Measurements from ENCODE around the gene PRICKLE3. TPM values are rescaled to one million over a fixed set of nuclear protein-coding genes. Genes with fewer than 3 reads are reported as not detected.
A peak's percentile ranks its signal among the peaks of the same experiment; 100 is the strongest.
"Not testable (repeated sequence)": the region's sequence is repeated elsewhere in the genome, so short reads cannot be mapped to it uniquely, and the experiment has no call there.

PRICKLE3 gene
- total and polyA plus RNA-seq, 2 donors (not counting 1 experiment from before 2014, with no cell fraction given), result 2.7 to 7.4 TPM

DNA sequence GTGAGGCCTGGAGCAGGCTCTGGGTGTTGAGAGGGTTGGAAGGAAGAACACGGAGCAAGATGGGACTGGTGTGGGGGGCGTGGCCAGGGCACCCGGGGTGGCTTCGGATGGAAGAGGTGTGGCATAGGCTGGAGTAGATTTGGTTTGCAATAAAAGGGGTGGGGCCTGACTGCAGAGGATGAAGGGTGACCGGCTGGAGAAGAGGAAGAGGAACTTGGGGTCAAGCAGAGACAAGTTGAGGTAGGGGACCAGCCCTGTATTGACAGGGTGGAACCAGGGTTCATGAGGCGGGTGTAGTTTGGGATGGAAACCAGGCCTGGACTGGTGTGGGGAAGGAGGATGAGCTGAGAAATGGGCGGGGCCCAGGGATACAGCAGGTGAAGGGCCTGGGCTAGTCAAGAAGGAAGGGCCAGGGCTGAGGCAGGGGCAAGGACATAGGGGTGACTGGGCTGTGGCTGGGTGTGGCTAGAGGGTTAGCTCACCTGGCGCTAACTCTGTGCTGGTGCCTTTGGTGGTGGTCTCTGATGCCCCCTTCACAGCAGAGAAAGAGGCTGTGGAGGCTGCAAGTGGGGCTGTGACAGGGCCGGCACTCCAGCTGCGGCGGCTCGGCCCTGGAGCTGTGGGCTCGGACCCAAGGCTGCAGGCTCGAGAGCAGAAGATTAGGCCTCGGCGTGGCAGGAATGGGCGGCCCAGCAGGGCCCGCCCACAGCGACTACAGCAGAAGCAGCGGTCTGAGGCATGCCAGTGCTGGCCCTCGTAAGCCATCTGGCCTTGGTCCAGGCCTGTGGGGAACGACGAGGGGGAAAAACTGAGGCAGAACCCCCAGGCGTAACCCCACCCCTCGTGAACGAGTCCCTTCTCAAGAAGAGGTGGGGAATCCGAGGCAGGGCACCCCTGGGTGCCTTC lies 9.5 kb downstream of the PRICKLE3 start:
- no peak overlapping the region for H3K4me2 ChIP-seq (ENCODE audit: extremely low read depth, insufficient read depth, low read length)
- H4K20me1 ChIP-seq (ENCODE audit: control insufficient read depth, extremely low read depth, insufficient read depth, low read length), result no peaks in the 10 kb centered on the region
- no peak for DNase-seq (ENCODE audit: low read depth in 2 of 2)
- peaks cover 15% of the 10 kb centered on the region for H3K79me2 ChIP-seq (ENCODE audit: control insufficient read depth, insufficient read depth, low read length)
- no peak overlapping the region for H3K27ac ChIP-seq (ENCODE audit: insufficient read depth, low read length)
- no peak for TF ChIP-seq EZH2 (IDR thresholded peaks at IDR 0.05; ENCODE audit: low read length, missing control alignments)
- TF ChIP-seq, protein P1, sequence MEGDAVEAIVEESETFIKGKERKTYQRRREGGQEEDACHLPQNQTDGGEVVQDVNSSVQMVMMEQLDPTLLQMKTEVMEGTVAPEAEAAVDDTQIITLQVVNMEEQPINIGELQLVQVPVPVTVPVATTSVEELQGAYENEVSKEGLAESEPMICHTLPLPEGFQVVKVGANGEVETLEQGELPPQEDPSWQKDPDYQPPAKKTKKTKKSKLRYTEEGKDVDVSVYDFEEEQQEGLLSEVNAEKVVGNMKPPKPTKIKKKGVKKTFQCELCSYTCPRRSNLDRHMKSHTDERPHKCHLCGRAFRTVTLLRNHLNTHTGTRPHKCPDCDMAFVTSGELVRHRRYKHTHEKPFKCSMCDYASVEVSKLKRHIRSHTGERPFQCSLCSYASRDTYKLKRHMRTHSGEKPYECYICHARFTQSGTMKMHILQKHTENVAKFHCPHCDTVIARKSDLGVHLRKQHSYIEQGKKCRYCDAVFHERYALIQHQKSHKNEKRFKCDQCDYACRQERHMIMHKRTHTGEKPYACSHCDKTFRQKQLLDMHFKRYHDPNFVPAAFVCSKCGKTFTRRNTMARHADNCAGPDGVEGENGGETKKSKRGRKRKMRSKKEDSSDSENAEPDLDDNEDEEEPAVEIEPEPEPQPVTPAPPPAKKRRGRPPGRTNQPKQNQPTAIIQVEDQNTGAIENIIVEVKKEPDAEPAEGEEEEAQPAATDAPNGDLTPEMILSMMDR (conservative IDR thresholded peaks at IDR 0.05 in 1 of 2, IDR thresholded peaks at IDR 0.05 in 1 of 2; ENCODE audit: low read depth in 1 of 2, low read length in 2 of 2), result no peak
- H3K9ac ChIP-seq (ENCODE audit: insufficient read depth, low read length), result no peak overlapping the region
- no peak overlapping the region for H3K4me3 ChIP-seq (replicated peaks in 1 of 4; ENCODE audit: control extremely low read depth in 1 of 4, insufficient read depth in 1 of 4, low read depth in 3 of 4, low read length in 4 of 4)
- peaks cover 2% of the 10 kb centered on the region for H3K4me1 ChIP-seq (ENCODE audit: control insufficient read depth, extremely low read depth, insufficient read depth, low read length)
- peaks cover 2% of the 10 kb centered on the region for H3K36me3 ChIP-seq (ENCODE audit: control insufficient read depth, insufficient read depth, low read length)
- H3K27me3 ChIP-seq (ENCODE audit: control insufficient read depth, insufficient read depth, low read length), result no peaks in the 10 kb centered on the region
- H2AFZ ChIP-seq (ENCODE audit: low read length), result no peak overlapping the region
- H3K9me3 ChIP-seq (ENCODE audit: control insufficient read depth, insufficient read depth, low read depth, low read length), result no peaks in the 10 kb centered on the region

DNA sequence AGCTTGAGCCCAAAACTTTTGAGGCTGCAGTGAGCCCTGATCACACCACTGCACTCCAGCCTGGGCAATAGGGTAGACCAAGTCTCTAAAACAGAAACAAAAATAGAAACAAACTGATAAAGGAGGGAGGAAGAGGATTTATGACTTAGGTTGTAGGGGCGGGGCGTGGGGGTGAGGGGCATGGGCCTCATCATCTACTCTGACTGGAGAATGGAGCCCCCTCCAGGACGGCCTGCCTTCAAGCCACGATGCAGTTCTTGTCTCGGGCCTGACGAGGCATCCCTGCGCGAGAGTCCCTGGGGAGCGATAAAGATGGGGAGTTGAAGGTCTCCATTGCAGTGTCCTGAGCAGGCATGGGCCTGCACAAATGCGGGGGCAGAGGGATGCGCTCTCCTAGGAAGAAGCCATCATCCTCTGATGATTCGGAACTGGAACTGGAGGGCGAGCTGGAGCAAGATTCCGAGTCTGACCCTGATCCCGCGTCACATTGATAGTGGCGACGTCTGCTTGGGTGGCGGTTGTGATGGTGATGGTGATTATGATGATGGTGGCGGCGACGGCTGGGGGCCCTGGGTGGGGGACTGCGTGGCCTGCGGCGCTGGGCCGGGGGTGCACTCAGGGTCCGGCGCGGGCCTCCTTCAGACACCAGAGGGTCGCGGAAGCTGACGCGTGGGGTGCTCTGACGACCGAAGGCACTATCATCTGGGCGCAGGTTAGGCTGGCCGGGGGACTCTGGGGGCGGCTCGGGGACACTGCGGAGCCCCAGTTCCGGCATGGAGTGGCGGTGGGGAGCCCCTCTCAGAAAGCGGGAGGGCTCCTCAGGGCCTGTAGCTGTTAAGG lies 10.5 kb downstream of the PRICKLE3 start:
- Histone ChIP-seq H3K36me3 (ENCODE audit: control insufficient read depth, insufficient read depth, low read length) (peaks cover 2% of the 10 kb centered on the region), H3K4me1 (ENCODE audit: control insufficient read depth, extremely low read depth, insufficient read depth, low read length) (peaks cover 2% of the 10 kb centered on the region), H4K20me1 (ENCODE audit: control insufficient read depth, extremely low read depth, insufficient read depth, low read length) (no peaks in the 10 kb centered on the region), H3K9me3 (ENCODE audit: control insufficient read depth, insufficient read depth, low read depth, low read length) (no peaks in the 10 kb centered on the region), H3K9ac (ENCODE audit: insufficient read depth, low read length) (no peak overlapping the region), H2AFZ (ENCODE audit: low read length) (no peak overlapping the region), H3K4me3 (replicated peaks in 1 of 4; ENCODE audit: control extremely low read depth in 1 of 4, insufficient read depth in 1 of 4, low read depth in 3 of 4, low read length in 4 of 4) (no peak overlapping the region), H3K79me2 (ENCODE audit: control insufficient read depth, insufficient read depth, low read length) (peaks cover 15% of the 10 kb centered on the region), H3K4me2 (ENCODE audit: extremely low read depth, insufficient read depth, low read length) (no peak overlapping the region), H3K27me3 (ENCODE audit: control insufficient read depth, insufficient read depth, low read length) (no peaks in the 10 kb centered on the region), H3K27ac (ENCODE audit: insufficient read depth, low read length) (no peak overlapping the region)
- no peak for TF ChIP-seq EZH2 (IDR thresholded peaks at IDR 0.05; ENCODE audit: low read length, missing control alignments)
- TF ChIP-seq, protein P1 (conservative IDR thresholded peaks at IDR 0.05 in 1 of 2, IDR thresholded peaks at IDR 0.05 in 1 of 2; ENCODE audit: low read depth in 1 of 2, low read length in 2 of 2), result no peak
- DNase-seq (ENCODE audit: low read depth in 2 of 2), result no peak

DNA sequence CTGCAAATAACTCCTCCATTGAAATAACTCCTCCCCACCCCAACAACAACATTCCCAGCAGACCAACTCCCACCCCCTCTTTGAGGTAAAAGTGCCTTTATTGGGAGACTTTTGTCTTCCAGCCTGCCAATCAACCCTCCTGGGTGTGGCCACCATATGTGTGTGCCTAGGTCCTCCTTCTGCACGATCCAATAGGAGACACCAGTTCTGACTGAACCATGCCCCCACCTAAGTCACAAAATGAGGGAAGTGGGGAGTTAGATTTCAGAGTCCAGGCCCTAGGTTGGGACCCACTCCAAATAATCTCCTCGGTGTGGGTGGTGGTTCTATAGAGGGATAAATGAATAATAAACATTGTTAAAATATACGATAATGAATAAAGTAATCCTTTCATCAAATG lies 11.4 kb downstream of the PRICKLE3 start:
- no peak overlapping the region for H3K9ac ChIP-seq (ENCODE audit: insufficient read depth, low read length)
- peaks cover 2% of the 10 kb centered on the region for H3K4me1 ChIP-seq (ENCODE audit: control insufficient read depth, extremely low read depth, insufficient read depth, low read length)
- DNase-seq (ENCODE audit: low read depth in 2 of 2), result no peak
- H3K4me2 ChIP-seq (ENCODE audit: extremely low read depth, insufficient read depth, low read length), result no peak overlapping the region
- no peaks in the 10 kb centered on the region for H3K27me3 ChIP-seq (ENCODE audit: control insufficient read depth, insufficient read depth, low read length)
- no peaks in the 10 kb centered on the region for H3K9me3 ChIP-seq (ENCODE audit: control insufficient read depth, insufficient read depth, low read depth, low read length)
- H3K36me3 ChIP-seq (ENCODE audit: control insufficient read depth, insufficient read depth, low read length), result peaks cover 2% of the 10 kb centered on the region
- H3K27ac ChIP-seq (ENCODE audit: insufficient read depth, low read length), result no peak overlapping the region
- H4K20me1 ChIP-seq (ENCODE audit: control insufficient read depth, extremely low read depth, insufficient read depth, low read length), result no peaks in the 10 kb centered on the region
- TF ChIP-seq EZH2 (IDR thresholded peaks at IDR 0.05; ENCODE audit: low read length, missing control alignments), result no peak
- TF ChIP-seq, protein P1 (conservative IDR thresholded peaks at IDR 0.05 in 1 of 2, IDR thresholded peaks at IDR 0.05 in 1 of 2; ENCODE audit: low read depth in 1 of 2, low read length in 2 of 2), result no peak
- H3K79me2 ChIP-seq (ENCODE audit: control insufficient read depth, insufficient read depth, low read length), result peaks cover 15% of the 10 kb centered on the region
- H2AFZ ChIP-seq (ENCODE audit: low read length), result no peak overlapping the region
- H3K4me3 ChIP-seq (replicated peaks in 1 of 4; ENCODE audit: control extremely low read depth in 1 of 4, insufficient read depth in 1 of 4, low read depth in 3 of 4, low read length in 4 of 4), result no peak overlapping the region

- not testable (repeated sequence) for H4K20me1 ChIP-seq (ENCODE audit: control insufficient read depth, extremely low read depth, insufficient read depth, low read length); H3K9ac ChIP-seq (ENCODE audit: insufficient read depth, low read length); H3K4me1 ChIP-seq (ENCODE audit: control insufficient read depth, extremely low read depth, insufficient read depth, low read length); H3K27me3 ChIP-seq (ENCODE audit: control insufficient read depth, insufficient read depth, low read length); H2AFZ ChIP-seq (ENCODE audit: low read length); H3K27ac ChIP-seq (ENCODE audit: insufficient read depth, low read length); H3K36me3 ChIP-seq (ENCODE audit: control insufficient read depth, insufficient read depth, low read length); DNase-seq (ENCODE audit: low read depth in 2 of 2); H3K9me3 ChIP-seq (ENCODE audit: control insufficient read depth, insufficient read depth, low read depth, low read length)
- peak overlapping the region in 2 of 4 experiments; percentile 54 to 68 for H3K4me3 ChIP-seq (replicated peaks in 1 of 4; ENCODE audit: control extremely low read depth in 1 of 4, insufficient read depth in 1 of 4, low read depth in 3 of 4, low read length in 4 of 4)
- peak overlapping the region; percentile 79 for H3K4me2 ChIP-seq (ENCODE audit: extremely low read depth, insufficient read depth, low read length)
- H3K79me2 ChIP-seq (ENCODE audit: control insufficient read depth, insufficient read depth, low read length), result peaks cover 15% of the 10 kb centered on the region
Measured at GRCh38 chrX:49173544-49173943, 12.6 kb downstream of the PRICKLE3 start.

All from fibroblast of lung (primary cell).